GM19239 (cell line): ENCODE data around the gene MAP2K7.
"Not testable (repeated sequence)": the region's sequence is repeated elsewhere in the genome, so short reads cannot be mapped to it uniquely, and the experiment has no call there.

Experiments
- DNase-seq: peaks from one replicate; pipeline ENCODE4 v3.0.0; 2011; ENCODE audit warnings: low spot score; ENCODE audit not compliant: insufficient read length
- FAIRE-seq: peaks from 2 replicates; lab custom pipeline; 2011; peaks lifted over from hg19 to GRCh38; lab: Jason Lieb, UNC

The MAP2K7 gene

GRCh38 chr19:7927605-7928333 is 24.1 kb downstream of the MAP2K7 start:
- DNase-seq, result no peak
- FAIRE-seq, result no peak

DNA sequence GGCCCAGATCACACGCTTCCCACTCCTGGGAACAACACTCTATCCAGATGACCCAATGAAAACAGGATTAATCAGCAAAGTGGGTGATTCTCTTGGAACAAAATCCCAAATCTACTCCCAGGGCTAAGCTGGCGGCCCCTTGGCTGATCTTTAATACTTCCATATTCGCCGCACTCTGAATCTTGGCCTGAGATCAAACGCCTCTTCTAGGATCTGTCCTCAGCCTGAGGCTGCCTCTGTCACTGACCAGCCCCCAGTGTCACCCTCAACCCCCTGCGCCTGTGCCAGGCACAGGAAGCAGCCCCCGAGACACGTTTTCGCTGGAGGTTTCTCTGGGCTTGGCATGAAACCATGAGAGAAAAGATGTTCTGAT is 24.6 kb downstream of the MAP2K7 start:
- no peak for FAIRE-seq
- DNase-seq, result no peak

DNA sequence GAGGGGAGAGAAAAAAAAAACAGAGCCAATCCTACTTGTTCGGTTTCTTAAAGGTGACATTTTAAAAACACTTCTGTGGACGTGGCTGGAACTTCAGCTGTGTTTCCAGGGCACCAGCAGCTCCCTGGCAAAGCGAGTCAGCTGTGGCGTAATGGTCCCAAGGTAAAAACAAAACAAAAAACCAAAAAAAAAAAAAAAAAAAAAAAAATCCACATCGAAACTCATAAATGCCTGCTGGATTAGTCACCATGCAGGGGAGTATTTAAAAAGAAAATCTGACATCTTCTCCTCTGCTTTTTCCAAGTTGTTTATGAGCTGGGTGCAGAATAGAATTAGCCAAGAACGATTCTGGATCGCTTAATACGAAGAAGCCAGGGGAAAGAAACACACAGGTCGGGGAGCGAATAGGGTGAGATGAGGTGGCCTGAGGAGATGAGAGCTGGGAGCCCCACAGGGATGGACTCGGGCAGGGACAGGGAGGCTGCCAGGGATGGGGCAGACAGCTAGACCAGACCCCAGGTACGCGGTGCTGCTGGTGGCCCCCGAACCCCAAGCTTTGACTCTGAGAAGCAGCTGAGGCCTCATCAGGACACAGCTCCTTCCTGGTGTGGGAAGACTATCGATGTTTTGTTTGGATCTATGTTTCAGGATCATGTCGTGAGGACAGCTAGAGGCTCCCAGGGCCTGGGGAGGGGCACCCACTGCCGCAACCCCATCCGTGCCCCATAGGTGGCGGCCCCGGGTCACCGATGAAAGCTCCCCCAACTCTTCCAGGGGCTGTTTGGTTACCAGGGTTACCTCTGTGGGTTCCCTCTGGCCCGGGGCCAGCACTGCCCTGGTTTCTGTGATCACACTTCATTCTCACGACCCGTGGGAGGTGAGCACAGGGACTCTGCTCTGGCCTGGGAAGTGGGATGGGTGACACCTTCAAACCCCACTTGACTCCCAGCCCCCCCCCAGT is 25.3 kb downstream of the MAP2K7 start:
- DNase-seq (peak; percentile 69), FAIRE-seq (no peak)

- not testable (repeated sequence) for DNase-seq, FAIRE-seq
Measured at GRCh38 chr19:7930030-7930429, 26.4 kb downstream of the MAP2K7 start.

DNA sequence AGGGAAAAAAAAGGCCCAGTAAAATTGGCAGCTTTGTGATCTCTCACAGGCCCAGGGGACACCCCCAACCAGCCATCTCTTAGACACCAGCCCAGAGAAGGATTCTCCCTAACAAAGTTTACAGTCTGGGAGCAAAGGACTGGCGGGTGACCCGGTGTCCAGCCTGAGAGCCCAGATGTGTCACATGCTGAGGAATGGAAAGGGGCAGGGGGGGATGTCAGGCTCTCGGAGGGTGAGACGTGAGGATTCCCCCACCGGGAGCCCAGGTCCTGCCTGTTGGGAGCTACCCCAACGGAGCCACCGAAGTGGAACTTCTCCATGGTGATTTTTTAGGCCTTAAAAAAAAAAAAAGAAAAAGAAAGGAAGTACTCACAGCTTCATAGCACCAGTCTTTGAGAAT is 27.1 kb downstream of the MAP2K7 start:
- no peak for DNase-seq
- FAIRE-seq, result no peak

DNA sequence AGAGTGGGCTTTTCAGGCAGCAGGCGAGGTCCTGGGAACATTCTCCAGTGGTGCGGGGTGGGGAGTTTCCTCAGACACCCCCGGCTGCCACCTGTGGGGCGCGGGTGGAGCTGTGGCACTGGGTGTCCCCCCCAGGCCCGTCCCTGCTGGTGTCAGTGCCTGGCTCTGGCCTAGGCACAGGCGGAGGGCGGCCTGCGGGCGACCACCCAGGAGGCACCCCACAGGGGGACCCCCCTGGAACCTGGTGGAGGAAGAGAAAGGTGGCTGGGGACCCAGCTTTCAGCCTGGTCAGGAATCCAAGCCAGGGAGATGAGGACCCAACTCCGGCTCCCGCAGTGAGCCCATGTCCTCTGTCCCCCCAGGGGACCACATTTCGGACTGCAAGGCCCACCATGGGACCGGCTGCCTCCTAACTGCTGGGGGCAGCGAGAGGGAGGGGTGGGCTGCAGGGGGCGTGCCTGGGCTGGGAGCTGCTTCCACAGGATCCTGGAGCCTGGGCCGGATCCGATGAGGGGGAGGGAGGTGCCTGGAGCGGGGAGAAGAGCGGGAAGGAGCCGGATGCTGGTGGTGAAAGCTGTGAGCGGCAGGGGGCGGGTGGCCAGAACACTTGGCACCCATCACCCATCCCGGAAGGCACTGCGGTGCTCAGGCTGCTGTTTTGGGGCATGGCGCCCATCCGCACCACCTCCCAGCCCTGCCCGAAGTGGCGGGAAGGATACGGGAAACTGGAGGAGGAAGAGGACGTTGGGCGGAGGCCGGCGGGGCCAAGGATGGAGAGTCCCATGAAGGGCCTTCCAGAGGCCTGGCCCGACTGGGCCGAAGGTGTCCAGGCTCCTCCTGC is 27.8 kb downstream of the MAP2K7 start:
- no peak for FAIRE-seq
- DNase-seq, result no peak

- no peak for FAIRE-seq
- DNase-seq, result no peak
Measured at GRCh38 chr19:7932276-7932929, 28.7 kb downstream of the MAP2K7 start.

DNA sequence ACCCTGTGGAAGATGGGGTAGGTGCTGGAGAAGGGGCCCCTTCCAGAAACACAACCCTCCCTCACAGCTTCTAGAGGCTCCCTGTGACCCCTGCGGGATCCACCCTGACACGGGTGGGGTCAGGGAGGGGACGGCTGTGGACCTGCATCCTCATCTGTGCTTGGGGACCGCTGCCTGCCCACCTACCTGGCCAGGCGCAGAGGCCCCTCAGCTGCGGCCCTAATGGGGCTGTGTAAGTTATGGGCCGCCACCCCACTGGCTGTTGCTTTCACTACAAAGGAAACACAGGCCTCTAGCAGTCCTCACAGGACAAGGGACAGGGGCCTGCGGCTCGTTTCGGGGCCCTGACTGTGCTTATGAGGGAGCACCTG is 29.2 kb downstream of the MAP2K7 start:
- no peak for DNase-seq
- no peak for FAIRE-seq

DNA sequence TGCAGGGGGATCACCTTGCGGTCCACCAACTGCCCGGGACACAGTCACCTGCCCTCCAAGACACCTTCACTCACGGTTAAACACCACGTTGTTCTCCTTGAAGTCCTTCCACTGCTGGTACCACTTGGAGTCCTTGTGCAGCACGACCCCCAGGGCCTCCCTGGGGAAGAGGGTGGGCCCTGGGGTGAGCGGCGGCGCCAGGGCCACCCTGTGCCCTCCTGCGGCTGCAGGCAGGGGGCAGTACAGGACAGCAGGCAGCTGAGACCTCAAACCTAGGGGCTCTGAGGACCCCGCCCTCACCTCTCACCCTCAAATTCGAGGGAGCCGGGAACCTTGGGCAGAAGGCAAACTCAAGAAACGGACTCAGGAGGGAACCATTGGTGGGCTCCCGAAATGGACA is 29.7 kb downstream of the MAP2K7 start:
- DNase-seq (no peak), FAIRE-seq (no peak)

DNA sequence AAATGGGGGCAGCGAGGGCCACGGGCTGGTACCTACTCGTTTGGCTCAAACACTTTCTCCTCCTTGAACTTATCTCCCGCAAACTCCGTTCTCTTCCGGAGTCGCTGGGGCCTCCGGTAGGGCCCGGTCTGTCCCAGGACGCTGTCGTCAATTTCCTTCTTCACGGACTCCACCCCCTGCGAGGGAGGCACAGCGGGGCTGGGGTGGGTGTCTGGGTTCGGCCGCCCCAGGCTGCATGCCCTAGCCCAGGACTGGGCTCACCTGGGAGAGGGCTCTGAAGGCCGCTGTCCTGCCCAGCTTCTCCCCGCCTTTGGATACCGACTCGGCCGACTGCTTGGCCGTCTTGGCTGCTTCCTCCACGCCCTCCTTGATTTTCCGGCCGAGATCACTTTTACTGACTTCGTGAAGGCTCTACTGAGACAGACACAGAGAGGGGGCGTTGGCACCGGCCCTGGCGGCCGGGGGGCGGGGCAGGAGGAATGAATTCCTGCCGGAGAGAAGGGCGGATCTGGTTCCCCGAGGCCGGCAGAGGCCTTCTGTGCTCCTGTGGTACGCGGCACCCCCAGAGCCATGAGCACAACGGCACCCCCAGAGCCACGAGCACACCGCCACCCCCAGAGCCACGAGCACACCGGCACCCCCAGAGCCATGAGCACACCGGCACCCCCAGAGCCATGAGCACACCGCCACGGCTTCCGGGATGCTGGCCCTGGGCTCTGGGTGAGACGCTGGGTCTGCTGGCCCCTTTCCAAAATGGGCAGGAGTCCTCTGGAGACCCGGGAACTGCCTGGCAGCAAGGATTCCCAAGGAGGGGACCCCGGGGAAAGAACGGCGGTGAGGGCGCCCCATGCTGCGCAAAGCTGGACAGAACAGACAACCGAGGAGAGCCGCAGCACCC is 30.4 kb downstream of the MAP2K7 start:
- no peak for FAIRE-seq

DNA sequence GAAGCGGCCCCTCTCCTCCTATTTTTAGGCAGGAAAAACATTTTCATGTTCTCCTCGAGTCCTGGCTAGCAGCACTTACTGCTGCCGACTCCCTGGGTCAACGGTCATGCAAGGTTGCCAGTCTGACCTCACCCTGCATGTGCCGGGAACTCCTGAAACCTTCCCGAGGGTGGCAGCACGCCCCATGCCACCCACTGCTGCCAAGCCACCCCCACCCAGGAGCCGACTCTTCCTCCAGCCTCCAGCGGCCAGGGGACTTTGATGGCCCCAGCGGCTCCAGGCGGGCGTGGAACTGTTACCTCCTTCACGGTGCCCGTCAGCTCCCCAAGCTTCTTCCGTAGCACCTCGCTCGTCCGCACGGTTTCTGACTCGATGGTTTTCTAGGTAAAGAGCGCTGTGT is 31.1 kb downstream of the MAP2K7 start:
- no peak for DNase-seq
- no peak for FAIRE-seq

More for the DNA sequence above, 30.4 kb downstream of the MAP2K7 start:
- no peak for DNase-seq

DNA sequence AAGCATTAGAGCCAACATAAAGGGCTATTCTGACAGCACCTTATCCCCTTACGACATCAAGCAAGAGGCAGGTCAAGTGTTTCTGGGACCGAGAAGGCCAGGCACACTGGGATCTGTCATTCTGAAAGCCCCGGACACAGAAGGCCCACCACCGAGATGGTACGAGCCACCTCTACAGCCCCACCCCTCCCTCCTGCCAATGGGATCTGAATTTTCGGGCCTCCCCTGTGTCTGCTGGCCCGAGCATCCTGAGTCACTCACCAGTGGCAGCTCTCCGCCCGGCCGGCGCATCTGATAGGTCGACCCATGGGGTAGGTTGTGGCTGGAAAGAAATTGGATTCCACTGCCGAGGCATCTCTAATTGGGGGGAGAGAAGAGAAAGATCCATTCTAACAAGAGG is 37.2 kb downstream of the MAP2K7 start:
- FAIRE-seq, result no peak
- no peak for DNase-seq

DNA sequence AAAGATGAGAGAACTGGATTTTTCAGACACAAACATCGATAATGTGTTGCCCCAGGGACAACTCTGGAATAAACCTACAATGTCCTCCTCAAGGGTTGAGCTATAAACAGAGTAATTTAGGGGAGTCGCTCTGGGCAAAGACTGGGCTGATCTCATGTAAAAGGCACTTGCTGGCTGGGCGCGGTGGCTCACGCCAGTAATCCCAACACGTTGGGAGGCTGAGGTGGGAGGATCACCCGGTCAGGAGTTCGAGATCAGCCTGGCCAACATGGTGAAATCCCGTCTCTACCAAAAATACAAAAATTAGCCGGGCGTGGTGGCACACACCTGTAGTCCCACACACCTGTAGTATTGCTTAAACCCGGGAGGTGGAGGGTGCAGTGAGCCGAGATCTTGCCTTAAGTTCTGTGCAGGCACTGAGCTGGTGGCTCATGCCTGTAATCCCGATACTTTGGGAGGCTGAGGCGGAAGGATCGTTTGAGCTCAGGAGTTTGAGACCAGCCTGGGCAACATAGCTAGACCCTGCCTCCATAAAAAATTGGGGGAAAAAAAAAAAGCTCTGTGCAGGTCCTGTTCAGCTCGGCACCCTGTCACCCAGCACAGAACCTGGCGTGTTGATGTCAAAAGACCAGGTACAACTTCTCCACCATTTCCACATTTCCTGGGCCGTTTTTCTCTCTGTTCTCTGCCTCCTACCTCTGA is 38.4 kb downstream of the MAP2K7 start:
- FAIRE-seq (no peak), DNase-seq (no peak)

DNA sequence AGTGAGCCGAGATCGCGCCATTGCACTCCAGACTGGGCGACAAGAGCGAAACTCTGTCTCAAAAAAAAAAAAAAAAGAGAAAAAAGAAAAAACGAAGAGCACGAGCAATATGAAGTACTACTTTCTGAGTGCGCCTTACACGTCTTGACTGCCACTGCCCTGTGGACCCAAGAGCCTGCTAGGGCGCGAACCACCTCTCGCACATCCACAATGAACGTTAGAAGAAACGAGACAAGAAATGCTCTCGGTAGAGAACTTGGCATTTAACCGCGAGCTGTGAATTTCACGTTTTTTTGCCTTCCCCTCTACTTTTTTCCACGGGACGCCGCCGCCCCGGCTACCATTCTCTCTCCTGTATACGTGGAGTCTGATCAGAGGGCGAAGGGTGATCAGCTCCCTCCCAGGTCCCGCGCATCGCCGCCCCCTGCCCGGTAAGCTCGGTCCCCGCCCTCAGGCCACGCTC is 39.3 kb downstream of the MAP2K7 start:
- FAIRE-seq (no peak), DNase-seq (no peak)

DNA sequence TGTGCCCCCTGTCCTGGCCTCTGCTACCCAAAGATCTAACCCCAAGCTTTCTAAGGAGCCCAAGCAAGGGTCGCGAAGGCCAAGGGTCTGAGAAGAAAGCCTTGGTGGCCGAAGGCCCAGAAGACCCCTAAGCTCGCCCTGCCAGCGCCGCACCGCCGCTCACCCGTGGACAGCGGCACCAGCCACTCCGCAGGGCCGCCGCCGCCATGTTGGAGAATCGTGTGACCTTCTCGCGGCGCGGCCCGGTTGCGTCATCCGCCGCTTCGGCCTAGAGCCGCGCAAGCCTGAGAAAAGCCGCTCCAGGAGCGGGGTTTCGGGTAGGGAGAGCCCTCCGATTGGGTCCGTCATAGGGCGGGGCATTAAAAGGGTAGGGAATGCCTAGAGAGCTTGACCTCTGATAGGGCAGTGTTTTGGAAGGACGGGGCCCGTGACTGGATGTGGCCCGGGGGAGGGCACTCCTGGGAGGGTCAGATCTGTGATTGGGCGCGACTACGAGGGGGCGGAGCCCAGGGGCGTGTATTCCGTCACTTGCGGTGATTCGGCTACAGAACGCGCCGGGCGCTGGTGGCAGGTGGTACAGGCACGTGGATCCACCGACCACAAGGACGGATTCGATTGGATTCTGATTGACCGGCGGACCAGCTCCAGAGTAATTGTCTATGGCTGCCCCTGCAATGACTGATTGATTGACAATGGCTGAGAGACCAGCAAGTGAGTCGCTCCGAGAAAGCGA is 39.9 kb downstream of the MAP2K7 start, which contains the start of gene TIMM44:
Gene TIMM44, minus strand, starts transcription at position 223 of the 733 bp plus-strand sequence. Its CDS starts 15 bp downstream, at position 208.
- peak; percentile 99 for FAIRE-seq

DNA sequence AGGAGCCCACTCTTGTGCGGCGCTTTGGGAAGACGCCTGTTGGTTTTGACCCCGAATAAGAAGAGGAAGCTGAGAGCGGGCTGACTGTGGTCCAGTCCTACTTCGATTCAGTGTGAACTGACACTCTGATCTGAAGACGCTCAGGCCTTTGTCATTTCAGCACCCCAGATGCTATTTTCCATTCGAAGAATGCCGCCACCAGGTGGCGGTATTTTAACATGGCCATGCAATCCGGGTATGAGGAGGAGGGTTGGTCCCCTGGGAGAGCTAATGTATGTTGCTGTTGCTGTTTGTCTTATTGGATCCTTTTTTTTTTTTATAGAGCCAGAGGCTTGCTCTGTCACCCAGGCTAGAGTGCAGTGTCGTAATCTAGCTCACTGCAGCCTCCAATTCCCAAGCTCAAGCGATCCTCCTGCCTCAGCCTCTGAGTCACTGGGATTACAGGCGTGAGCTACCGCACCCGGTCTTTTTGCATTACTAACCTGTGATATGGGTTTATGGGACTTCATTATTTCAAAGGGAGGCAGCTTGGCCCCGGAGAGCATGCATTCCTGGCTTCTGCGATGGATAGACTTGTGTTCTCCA is 40.6 kb downstream of the MAP2K7 start:
- DNase-seq (peak; percentile 61), FAIRE-seq (no peak)

More for the DNA sequence above, 39.9 kb downstream of the MAP2K7 start, which contains the start of gene TIMM44:
- DNase-seq, result peak; percentile 95

- no peak for DNase-seq
Measured at GRCh38 chr19:7947939-7948338, 44.3 kb downstream of the MAP2K7 start.

More at GRCh38 chr19:7947939-7948338, 44.3 kb downstream of the MAP2K7 start:
- no peak for FAIRE-seq
